Heart left ventricle (tissue), 16 donors: ENCODE data around the gene INO80E. TPM values are rescaled to one million over a fixed set of nuclear protein-coding genes. Genes with fewer than 3 reads are reported as not detected.

Experiments used
- ATAC-seq, 4 donors: fragments of 200-7000 bp; cut with Tn5 transposase; one replicate each; pipeline ENCODE4 v1.9.1; 2020 to 2022; ENCODE audit warnings: moderate library complexity in 4 of 4, mild to moderate bottlenecking in 3 of 4, moderate number of reproducible peaks in 1 of 4
- DNase-seq, 5 donors: peaks; one replicate each; pipeline ENCODE4 v3.0.0-alpha.2; 2020
- H3K27ac ChIP-seq, 12 donors: fragments of 200-600 bp; sonication (generic) in 4 of 12; one replicate each; pipeline versions ENCODE4 v1.5.0 to v1.8.0; 2016 to 2022; ENCODE audit warnings: mild to moderate bottlenecking in 2 of 12
- H3K27me3 ChIP-seq, 9 donors: fragments of 200-600 bp; sonication (generic) in 2 of 9; one replicate each; pipeline versions ENCODE4 v1.5.1 to v1.8.0; 2016 to 2022; ENCODE audit warnings: mild to moderate bottlenecking in 3 of 9
- H3K36me3 ChIP-seq, 9 donors: fragments of 200-600 bp; sonication (generic) in 2 of 9; one replicate each; pipeline versions ENCODE4 v1.5.0 to v1.8.0; 2018 to 2022; ENCODE audit warnings: mild to moderate bottlenecking in 2 of 9
- H3K4me1 ChIP-seq, 12 donors: fragments of 200-600 bp; sonication (generic) in 4 of 12; one replicate each; pipeline versions ENCODE4 v1.5.0 to v1.8.0; 2016 to 2022; ENCODE audit warnings: mild to moderate bottlenecking in 3 of 12
- H3K4me3 ChIP-seq, 12 donors: fragments of 200-600 bp; sonication (generic) in 4 of 12; one replicate each; pipeline versions ENCODE4 v1.5.0 to v1.8.0; 2017 to 2022; ENCODE audit warnings: mild to moderate bottlenecking in 9 of 12, moderate library complexity in 4 of 12
- H3K9me3 ChIP-seq, 12 donors: fragments of 200-600 bp; sonication (generic) in 4 of 12; one replicate each; pipeline versions ENCODE4 v1.5.0 to v1.8.0; 2016 to 2022; ENCODE audit warnings: mild to moderate bottlenecking in 1 of 12
- POLR2A ChIP-seq, 2 donors: fragments of 450-650 bp; IDR thresholded peaks; one replicate each; pipeline ENCODE4 v1.6.1; 2017; ENCODE audit warnings: antibody characterized with exemption in 2 of 2, mild to moderate bottlenecking in 2 of 2, moderate library complexity in 2 of 2
- WGBS, 4 donors: extraction: QIAGEN DNeasy Blood & Tissue Kit in 2 of 4; methylation state at CpG; one replicate each; pipeline versions ENCODE4 v1.1.5 to v1.1.7; 2013 to 2018; 5-methylcytosine and 5-hydroxymethylcytosine counted together
- intact Hi-C, 10 donors: fragments of 100-400 bp; cut with DNase I; formaldehyde crosslinking; loops; one replicate each; pipeline versions ENCODE4 v1.11.1 to v1.14.2; 2022
- polyA plus RNA-seq, 2 donors: library from polyadenylated mRNA; stranded (reverse); fragments of 200-250 nt; gene quantifications; one replicate each; pipeline ENCODE4 v1.2.3, GENCODE V29; 2013
- total RNA-seq, 9 donors: library from RNA; depleted of rRNA in 2 of 9; stranded (reverse); fragments of >200 nt in 2 of 9; fragmentation: NEBNext Ultra II Directional in 3 of 9; extraction: Animal tissue kit (Norgen Biotek cat#: 25700) in 3 of 9; gene quantifications; one replicate each; pipeline versions ENCODE4 v1.1.0 to v1.2.4, GENCODE V29; 2016 to 2023
- TF ChIP-seq, protein P1 (sequence below), 12 donors: fragments of 200-600 bp; sonication (generic) in 4 of 12; IDR thresholded peaks; one replicate each; pipeline versions ENCODE4 v1.5.0 to v1.8.0; 2018 to 2022; ENCODE audit warnings: antibody characterized with exemption in 12 of 12, mild to moderate bottlenecking in 5 of 12
- donor health status: ischemic (EF 13 %, LVEDD 7.1; RV severe dilation, severe dysfunction).
- donor health status: healthy with polysubstance abuse.
- donor health status: DM: no; HTN: yes; CAD: no.
- donor health status: DM: no; HTN: no; CAD: no.
- donor health status: ischemic (EF 25% LVEDD 6.9; RV normal size, moderate dysfunction).
- donor health status: ischemic (EF 25% LVEDD 5.7; RV mildly dilated, moderate dysfunction).
- donor health status: healthy.
- donor health status: DM: yes; HTN: yes; CAD: no.
- donor health status: ischemic (EF 35%, LVEDD 5.7; RV mildly dilated, moderate dysfunction).
- donor health status: nonischemic (EF 11% LVEDD 7.7; RV severe dilation, severe dysfunction).
- donor health status: DM: yes; HTN: yes; CAD: no.
- donor health status: PGD.
- donor health status: ischemic (EF 29% LVEDD 5.4; RV normal size, mild dysfunction).
- donor health status: nonischemic (EF 23%, LVEDD 6.1; RV moderate dilation, normal function).

The INO80E gene
- total and polyA plus RNA-seq, 11 donors: 27.6 to 71.5 (median 33.9) TPM

- Histone ChIP-seq H3K36me3 (peaks cover 6 to 100% (median 100%) of the 10 kb centered on the region in 9 donors), H3K27ac (no peak overlapping the region), H3K4me3 (no peak overlapping the region), H3K9me3 (no peaks in the 10 kb centered on the region), H3K27me3 (no peaks in the 10 kb centered on the region), H3K4me1 (peaks cover 0 to 2% (median 0%) of the 10 kb centered on the region in 12 donors)
- TF ChIP-seq, protein P1, sequence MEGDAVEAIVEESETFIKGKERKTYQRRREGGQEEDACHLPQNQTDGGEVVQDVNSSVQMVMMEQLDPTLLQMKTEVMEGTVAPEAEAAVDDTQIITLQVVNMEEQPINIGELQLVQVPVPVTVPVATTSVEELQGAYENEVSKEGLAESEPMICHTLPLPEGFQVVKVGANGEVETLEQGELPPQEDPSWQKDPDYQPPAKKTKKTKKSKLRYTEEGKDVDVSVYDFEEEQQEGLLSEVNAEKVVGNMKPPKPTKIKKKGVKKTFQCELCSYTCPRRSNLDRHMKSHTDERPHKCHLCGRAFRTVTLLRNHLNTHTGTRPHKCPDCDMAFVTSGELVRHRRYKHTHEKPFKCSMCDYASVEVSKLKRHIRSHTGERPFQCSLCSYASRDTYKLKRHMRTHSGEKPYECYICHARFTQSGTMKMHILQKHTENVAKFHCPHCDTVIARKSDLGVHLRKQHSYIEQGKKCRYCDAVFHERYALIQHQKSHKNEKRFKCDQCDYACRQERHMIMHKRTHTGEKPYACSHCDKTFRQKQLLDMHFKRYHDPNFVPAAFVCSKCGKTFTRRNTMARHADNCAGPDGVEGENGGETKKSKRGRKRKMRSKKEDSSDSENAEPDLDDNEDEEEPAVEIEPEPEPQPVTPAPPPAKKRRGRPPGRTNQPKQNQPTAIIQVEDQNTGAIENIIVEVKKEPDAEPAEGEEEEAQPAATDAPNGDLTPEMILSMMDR (IDR thresholded peaks at IDR 0.05): no peak
- no peak for TF ChIP-seq POLR2A (IDR thresholded peaks at IDR 0.05)
- peak in 1 of 5 donors; percentile 11 for DNase-seq
- WGBS, 4 donors: 85 to 94% (median 92%) methylated on average over 5 of the region's 5 CpGs
- ATAC-seq: no peak
- intact Hi-C loops: no loop called here
These were observed 9.1 kb upstream of the INO80E start for GRCh38 chr16:29986931-29987330.

DNA sequence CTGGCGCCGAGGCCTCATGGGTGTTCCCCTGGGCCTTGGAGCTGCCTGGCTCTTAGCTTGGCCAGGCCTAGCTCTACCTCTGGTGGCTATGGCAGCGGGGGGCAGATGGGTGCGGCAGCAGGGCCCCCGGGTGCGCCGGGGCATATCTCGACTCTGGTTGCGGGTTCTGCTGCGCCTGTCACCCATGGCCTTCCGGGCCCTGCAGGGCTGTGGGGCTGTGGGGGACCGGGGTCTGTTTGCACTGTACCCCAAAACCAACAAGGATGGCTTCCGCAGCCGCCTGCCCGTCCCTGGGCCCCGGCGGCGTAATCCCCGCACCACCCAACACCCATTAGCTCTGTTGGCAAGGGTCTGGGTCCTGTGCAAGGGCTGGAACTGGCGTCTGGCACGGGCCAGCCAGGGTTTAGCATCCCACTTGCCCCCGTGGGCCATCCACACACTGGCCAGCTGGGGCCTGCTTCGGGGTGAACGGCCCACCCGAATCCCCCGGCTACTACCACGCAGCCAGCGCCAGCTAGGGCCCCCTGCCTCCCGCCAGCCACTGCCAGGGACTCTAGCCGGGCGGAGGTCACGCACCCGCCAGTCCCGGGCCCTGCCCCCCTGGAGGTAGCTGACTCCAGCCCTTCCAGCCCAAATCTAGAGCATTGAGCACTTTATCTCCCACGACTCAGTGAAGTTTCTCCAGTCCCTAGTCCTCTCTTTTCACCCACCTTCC is 8.5 kb upstream of the INO80E start:
- peak in 2 of 5 donors; percentile 21 to 25 for DNase-seq
- Histone ChIP-seq H3K27ac (no peak overlapping the region), H3K4me1 (peaks cover 0 to 8% (median 0%) of the 10 kb centered on the region in 12 donors), H3K9me3 (no peaks in the 10 kb centered on the region), H3K27me3 (no peaks in the 10 kb centered on the region), H3K36me3 (peaks cover 6 to 100% (median 99%) of the 10 kb centered on the region in 9 donors), H3K4me3 (no peak overlapping the region)
- no peak for ATAC-seq
- WGBS, 4 donors: 87 to 98% (median 94%) methylated on average over 18 to 35 of the region's 35 CpGs
- TF ChIP-seq, protein P1 (IDR thresholded peaks at IDR 0.05): no peak
- no peak for TF ChIP-seq POLR2A (IDR thresholded peaks at IDR 0.05)
- intact Hi-C loops: no loop called here

GRCh38 chr16:29988346-29989075 is 7.5 kb upstream of the INO80E start:
- TF ChIP-seq POLR2A (IDR thresholded peaks at IDR 0.05): no peak
- TF ChIP-seq, protein P1 (IDR thresholded peaks at IDR 0.05): no peak
- ATAC-seq (no peak), DNase-seq (peak in 1 of 5 donors; percentile 11)
- peaks cover 6 to 100% (median 99%) of the 10 kb centered on the region in 9 donors for H3K36me3 ChIP-seq
- H3K27ac ChIP-seq: no peak overlapping the region
- peaks cover 0 to 9% (median 0%) of the 10 kb centered on the region in 12 donors for H3K4me1 ChIP-seq
- intact Hi-C loops: no loop called here
- no peaks in the 10 kb centered on the region for H3K9me3 ChIP-seq
- no peaks in the 10 kb centered on the region for H3K27me3 ChIP-seq
- H3K4me3 ChIP-seq: no peak overlapping the region
- whole genome bisulfite sequencing, 4 donors: 88 to 89% (median 88%) methylated on average over 16 to 17 of the region's 17 CpGs
